Islet precursor cell (in vitro differentiated cells): Measurements from ENCODE around the gene POLDIP3.
"Not testable (repeated sequence)": the region's sequence is repeated elsewhere in the genome, so short reads cannot be mapped to it uniquely, and the experiment has no call there.

Source experiments
- DNase-seq: peaks from one replicate; pipeline ENCODE4 v3.0.0-alpha.2; 2018

Gene POLDIP3

DNA sequence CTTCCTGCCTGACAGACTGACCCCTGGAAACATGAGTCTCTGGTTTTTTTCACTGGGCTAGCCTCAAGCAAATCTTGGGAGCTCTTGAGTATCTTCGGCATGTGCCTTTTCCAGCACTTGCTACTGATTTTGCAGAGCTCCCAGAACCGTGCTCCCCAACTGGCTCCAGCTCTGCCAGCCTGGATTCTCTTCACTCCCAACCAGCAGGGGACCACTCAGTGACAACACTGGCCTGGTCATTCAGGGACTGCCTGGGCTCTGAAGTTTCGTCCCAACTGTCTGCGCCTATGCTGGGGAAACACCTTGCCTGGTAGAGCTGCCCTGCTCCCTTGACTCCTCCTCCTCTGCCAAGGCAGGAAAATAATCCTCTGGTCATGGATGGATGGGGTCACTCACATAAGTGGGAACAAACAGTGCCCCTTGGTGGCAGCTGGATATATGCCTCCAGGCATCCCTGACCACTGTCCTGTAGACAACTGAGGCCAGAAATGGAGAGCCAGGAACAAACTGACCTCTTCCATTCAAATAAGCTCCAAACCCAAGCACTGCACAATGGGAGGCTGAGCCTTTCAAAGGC lies 30.2 kb downstream of the POLDIP3 start:
- DNase-seq, result no peak

DNA sequence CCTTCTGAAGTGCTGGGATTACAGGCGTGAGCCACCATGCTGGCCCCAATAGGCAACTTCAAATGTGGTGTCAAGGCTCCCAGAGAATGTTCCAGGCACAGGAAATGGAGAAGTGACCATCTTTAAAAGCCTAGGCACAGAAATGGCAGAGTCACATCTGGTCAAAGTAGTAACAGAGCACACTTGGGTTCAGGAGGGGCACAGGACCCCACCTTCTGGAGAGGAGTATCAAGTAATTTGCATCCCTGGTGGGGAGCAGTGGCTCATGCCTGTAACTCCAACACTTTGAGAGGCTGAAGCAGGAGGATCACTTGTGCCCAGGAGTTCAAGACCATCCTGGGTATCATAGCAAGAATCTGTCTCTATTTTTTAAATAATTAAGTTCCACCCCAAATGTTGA lies 31.7 kb downstream of the POLDIP3 start:
- no peak for DNase-seq

DNA sequence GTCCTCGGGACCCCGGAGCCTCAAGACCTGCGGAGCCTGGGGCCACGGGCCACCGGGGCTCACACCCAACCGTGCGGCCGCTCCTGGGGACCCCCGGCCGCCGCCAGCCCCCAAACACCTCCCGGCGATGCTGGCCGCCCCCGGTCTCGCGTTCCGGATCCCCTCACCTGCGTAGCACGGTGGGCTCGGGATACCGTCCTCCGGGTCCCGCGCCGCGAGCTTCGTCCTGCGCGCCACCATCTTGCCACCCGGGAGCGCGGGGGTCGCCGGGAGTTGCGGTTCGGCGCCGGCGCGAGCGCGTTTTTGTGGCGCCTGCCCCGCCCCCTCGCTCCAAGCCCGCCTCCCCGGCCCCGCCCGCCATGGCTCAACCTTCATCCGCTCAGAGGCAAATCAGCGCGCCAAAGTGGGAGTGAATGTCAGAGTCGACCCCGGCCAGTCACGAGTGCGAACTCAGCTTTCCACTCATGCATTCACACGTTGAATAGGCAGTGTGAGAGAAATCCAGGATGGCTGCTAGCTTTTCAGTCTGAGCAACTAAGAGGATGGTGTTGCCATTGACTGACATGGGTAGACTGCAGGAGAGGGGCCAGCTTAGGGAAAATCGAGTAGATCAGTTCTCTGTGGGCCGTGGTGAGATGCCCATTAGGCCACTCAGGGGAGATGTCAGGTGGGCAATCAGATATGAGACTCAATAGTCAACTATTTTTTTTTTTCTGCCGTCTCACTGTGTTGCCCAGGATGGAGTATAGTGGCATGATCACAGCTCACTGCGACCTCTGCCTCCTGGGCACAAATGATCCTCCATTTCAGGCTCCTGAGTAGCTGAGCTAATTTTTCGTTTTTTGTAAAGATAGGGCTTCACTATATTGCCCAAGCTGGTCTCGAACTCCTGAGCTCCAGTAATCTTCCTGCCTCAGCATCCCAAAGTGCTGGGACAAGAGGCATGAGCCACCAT lies 32.6 kb downstream of the POLDIP3 start:
- DNase-seq, result peak; percentile 87

DNA sequence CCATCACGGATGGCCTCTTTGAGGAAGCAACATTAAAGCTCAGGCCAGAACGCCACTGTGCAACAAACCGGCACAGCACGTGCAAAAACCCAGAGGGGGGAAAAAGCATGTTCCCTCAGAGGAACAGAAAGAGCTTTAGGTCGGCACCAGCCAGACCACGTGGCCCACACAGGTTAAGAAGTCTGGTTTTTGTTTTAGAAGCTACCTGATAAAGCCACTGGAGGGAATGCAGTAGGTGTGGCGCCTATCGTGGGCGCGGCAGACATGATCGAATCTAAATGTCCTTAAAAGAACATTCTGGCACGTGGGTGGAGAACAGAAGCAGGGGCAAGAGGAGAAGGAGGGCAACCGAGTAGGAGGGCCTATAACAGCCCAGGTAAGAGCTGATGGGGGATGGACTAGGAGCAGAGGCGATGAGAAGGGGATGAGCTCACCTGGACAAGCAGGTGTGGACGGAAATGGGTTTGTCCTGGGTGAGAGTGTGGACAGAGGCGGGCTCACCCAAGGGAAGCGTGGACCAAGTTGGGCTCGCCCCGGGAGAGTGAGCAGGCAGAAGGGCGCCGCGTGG lies 33.4 kb downstream of the POLDIP3 start:
- not testable (repeated sequence) for DNase-seq

DNA sequence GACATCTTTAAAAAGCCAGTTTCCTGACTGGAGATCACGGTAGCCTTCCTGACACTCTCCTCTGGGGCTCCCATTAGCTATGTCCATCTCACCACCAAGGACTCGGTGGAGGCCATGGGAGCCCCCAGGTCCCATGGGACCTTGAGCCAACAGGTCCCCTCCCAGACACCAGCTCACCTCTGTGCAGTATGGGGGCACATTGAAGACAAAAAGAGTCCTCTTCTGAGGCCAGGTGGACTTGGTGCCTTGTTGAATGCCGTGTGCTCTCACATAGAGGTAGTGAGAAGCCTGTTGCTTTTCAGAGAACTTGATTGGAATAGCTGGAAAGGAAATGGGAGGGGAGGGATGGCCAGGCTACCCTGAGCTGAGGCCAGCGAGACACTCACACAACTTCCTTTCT lies 34.6 kb downstream of the POLDIP3 start:
- not testable (repeated sequence) for DNase-seq

DNA sequence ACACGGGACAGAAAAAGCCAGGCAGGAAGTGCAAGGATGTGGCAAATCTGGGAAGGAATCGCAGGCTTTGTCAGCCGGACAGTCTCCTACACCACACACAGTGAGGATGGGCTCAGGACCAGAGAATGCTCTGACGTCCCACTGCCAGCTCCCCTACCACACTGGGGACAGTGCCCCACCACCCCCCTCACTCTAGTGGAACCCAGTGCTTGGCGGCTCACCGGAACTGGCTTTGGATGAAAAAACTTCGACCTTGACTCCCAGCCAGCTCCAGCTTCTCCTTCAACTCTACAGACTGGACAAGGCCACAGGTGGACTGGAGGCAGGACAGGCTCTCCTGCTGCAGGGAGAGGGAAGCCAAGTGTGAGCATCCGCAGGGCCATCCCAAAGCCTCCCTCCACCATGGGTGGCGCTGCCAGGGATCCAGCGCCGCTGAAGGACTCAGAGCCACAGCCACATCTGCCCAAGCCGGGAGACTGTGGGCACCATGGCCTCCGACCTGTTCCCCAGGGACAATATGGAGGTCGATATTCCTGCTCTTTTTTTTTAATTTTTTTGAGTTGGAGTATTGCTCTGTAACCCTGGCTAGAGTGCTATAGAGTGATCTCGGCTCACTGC lies 37.0 kb downstream of the POLDIP3 start:
- no peak for DNase-seq

DNA sequence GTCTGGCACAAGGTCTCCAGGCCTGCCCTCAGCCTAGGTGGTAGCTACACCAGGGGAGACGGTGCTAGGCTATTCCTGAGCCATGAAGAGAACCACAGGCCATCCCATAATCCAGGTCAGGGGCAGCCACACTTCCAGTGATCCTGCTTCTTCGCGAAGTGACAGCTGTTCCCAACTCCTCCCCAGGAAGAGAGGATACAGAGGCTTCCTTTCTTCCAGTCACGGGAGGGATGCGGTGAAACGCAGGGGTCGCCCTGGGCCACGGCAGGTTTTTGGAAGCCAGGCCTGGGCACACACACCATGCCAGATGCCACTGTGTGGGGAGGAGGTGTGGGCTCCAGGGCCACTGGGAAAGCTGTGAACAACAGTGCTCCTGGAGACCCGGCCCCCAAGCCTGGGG lies 37.5 kb downstream of the POLDIP3 start:
- not testable (repeated sequence) for DNase-seq

DNA sequence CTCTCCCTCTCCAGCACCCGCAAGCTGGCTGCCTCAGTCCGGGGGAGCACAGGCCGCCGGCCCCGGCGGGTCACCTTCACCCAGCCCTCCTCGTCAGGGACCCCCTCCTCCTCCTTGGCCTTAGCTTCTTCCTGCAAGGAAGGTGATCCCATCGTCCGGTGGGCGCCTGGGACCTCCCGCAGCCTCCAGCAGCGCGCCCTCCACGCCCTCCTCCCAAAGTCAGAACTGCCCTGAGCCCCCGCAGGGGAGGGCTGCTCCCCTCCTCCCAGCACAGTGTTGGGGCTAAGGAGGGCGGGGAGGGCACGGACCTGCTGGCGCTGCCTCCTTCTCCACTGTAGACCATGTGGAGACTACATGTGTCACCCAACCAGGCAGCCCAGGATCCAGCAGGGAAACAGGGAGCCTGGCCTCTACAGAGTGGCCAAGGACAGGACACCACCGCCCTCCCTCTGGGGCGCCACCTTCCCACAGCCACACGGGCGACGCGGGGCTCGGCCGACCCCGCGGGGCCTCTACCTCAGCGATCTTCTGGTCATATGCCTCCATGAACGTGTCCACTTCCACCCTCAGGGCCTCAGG lies 38.6 kb downstream of the POLDIP3 start:
- DNase-seq, result not testable (repeated sequence)

DNA sequence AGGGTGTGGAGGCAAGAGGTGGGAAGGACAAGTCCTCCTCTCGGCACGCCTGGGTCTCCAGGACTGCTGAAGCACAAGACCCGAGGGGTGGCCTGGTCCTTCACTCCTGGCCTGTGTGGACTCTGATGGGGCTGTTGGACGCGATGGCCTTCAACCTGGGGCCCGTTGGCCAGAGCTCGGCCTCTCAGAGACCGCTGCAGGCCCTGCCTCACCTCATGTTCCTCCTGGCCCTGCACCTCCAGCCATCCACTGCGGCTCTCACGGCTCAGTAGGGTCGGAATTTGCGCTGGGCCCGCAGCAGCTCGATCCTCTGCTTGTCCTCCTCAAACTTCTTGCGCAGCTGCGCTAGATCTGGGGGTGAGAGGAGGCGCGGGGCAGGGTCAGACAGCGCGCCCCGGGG lies 40.2 kb downstream of the POLDIP3 start:
- not testable (repeated sequence) for DNase-seq

DNA sequence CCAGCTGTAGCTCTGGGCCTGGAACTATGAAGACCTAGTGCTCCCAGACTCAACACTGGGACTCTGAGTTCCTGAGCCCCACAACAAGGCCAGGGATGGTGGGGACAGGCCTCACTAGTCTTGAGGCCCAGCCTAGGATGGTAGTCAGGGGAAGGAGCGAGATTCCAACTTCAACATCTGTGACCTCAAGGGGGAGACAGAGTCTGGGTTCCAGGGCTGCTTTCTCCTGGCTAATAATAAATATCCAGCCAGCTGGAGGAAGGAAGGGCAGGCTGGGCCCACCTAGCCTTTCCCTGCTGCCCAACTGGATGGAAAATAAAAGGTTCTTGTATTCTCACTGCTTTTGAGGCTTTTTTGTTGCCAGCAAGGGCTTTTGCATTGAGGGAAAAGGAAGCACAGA lies 40.6 kb downstream of the POLDIP3 start:
- DNase-seq, result not testable (repeated sequence)

DNA sequence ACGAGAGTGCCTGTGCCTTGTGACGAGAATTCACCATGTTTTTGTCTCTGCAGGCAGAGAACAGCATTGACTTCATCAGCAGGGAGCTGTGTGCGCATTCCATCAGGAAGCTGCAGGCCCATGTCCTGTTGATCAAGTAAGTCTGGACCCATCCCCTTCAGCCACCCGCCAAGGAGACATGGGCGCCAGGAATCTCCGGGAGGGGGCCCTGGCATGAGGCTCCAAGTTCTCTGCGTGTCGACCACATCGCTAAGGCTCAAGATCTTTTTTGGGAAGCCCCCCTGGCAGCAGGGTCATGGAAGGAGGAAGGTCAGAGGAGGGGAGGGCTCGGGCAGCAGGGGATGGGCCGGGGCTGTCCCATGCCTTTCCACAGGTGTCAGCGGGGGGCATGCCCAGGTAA lies 43.6 kb downstream of the POLDIP3 start:
- DNase-seq, result not testable (repeated sequence)

DNA sequence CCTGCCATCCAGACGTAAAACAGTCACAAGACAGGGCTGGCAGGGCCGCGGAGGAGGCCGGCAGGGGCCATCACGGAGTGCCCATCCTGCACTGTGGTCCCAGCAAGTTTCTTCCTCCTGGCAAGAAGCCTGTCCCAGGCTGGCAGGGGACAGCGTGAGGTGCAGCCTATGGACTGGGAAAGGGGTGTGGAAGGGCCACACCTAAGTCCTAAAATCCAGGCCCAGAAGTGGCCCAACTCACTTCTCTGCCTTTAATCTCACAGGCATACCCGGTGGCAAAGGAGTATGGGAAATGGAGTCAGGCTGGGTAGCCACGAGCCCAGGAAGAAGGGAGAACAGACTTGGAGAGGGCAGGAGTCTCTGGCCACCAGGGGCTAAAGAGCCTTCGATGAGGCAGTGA lies 44.1 kb downstream of the POLDIP3 start:
- not testable (repeated sequence) for DNase-seq

DNA sequence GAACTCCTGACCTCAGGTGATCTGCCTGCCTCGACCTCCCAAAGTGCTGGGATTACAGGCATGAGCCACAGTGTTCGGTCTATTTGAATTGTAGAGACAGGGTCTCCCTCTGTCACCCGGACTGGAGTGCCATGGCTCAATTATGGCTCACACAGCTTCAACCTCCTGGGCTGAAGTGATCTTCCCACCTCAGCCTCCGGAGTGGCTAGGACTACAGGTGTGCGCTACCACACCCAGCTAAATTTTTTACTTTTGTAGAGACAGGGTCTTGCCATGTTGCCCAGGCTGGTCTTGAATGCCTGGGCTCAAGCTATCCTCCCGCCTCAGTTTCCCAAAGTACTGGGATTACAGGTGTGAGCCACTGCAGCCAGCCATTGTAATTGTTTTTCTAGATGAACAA lies 46.7 kb downstream of the POLDIP3 start:
- DNase-seq, result not testable (repeated sequence)

DNA sequence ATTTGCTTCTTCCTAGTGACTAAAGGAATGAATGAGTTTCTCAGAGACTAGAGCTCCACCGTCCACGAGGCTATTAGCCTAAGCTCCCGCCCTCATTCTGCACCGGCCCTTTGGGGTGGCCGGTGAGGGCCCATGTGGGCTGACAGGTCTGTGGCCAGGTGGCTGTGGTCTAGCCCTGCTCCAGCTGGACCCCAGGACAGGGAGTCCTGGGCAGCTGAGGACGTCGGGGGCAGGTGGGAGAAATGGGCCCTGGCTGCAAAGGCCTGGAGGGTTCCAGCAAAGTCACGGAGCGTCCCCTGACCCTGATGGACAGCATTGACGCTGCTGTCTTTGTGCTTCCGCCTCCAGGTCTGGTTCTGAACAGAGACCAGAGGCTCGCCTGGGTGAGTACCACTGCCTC lies 48.7 kb downstream of the POLDIP3 start:
- DNase-seq, result no peak

DNA sequence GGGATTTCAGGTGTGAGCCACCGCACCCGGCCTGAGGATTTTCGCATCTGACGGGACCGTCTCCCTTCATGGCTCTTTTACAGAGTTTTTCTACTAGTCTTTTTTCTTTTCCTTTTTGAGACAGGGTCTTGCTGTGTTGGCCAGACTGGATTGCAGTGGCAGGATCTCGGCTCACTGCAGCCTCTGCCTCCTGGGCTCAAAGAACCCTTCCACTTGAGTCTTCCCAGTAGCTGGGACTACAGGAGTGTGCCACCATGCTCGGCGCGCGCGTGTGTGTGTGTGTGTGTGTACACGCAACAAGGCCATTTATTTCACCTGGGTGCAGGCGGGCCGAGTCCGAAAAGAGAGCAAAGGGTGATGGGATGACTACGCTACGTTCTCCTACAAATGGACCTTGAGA lies 50.0 kb downstream of the POLDIP3 start:
- DNase-seq, result no peak

DNA sequence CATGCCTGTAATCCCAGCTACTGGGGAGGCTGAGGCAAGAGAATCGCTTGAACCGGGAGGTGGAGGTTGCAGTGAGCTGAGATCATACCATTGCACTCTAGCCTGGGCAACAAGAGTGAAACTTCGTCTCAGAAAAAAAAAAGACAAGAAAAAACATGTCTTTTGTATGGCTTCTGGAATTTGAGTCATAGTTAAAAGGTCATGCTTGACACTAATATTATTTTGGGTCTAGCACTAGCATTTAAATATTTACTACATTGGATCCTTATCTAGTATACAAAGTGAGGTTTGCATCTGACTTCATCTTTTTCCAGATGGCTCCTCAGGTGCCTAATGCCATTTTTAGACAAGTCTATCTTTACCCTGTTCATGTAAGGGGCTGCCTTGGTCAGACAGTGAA lies 50.7 kb downstream of the POLDIP3 start:
- not testable (repeated sequence) for DNase-seq

DNA sequence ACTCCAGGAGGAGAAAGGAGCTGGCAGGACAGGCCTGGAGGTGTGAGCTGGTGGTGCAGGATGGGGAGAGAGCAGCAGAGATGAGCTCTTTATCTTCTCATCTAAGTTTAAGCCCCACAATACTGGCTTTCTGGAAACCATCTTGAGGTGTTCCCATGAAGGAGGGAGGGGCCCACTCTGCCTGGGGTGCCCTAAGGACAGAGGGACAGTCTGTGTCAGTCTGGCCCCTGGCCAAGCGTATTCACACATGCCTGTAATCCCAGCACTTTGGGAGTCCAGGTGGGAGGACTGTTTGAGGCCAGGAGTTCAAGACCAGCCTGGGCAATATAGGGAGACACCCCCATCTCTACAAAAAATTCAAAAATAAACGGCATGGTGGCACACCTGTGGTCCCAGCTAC lies 52.0 kb downstream of the POLDIP3 start:
- no peak for DNase-seq

DNA sequence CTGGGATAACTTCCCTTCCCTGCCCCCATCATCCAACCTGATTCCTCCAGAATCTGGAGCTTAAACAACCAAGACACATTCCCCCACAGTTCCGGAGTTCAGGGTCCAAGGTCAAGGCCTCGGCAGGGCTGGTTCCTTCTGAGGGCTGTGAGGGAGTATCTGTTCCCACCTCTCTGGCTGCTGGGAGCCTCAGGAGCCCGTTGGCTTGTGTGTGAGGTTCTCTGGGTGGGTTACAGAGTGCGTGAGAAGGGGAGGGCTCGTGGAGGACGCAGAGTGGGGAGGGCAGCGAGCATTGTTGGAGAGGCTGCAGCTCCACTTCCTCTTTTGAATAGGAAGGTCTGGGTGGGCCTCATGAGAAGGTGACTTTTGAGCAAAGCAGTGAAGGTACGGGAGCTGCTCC lies 52.4 kb downstream of the POLDIP3 start:
- DNase-seq, result no peak

DNA sequence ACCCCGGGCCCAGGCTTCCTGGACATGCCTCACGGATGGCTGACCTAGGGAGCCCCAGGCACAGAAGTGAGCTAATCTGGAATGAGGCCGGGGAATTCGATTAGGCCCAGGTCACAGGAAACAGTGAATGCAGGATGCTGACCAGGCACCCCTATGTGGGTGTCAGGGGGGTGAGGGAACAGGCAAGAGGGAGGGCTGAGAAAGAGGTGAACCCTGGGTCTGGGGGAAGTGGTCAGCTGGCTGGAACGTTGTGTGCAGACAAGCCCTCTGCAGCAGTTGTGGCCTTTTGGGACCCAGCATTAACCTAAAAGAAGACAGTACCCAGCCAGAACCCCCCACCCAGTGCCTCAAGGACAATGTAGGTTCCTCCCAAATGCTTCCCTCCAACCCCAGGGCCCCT lies 52.8 kb downstream of the POLDIP3 start:
- no peak for DNase-seq

DNA sequence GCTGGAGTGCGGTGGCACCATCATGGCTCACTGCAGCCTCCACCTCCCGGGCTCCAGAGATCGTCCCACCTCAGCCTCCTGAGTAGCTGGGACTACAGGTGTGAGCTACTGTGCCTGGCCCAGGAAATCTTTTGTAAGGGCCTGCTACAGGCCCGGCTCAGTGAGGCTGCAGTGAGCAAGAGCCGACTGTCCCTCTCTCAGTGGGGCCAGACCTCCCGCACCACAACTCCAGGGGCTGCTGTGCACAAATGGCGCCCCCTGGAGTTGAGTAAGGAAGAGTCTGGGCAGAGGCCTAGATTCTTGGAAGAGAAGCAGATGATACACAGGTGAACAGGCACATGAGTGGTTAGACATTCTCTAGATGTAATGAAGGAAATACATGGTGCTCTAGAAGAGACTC lies 53.9 kb downstream of the POLDIP3 start:
- DNase-seq, result peak; percentile 75

DNA sequence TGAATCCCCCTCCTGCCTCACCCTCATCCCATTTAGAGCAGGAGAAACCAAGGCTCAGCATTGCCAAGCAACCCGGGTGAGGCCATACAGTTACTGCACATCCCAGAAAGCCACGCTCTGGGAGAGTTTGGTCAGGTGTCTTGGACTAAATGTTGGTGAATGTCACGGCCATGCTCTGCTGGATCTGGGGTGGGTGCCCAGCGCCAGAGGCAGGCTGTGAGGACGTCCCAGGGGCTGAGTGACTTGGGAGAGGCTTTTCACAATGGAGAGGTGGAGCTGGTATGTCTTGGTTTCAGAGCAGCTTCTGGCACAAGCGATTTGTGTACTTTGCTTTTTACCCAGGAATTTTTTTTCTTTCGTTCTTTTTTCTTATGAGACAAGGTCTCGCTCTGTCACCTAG lies 54.3 kb downstream of the POLDIP3 start:
- no peak for DNase-seq

DNA sequence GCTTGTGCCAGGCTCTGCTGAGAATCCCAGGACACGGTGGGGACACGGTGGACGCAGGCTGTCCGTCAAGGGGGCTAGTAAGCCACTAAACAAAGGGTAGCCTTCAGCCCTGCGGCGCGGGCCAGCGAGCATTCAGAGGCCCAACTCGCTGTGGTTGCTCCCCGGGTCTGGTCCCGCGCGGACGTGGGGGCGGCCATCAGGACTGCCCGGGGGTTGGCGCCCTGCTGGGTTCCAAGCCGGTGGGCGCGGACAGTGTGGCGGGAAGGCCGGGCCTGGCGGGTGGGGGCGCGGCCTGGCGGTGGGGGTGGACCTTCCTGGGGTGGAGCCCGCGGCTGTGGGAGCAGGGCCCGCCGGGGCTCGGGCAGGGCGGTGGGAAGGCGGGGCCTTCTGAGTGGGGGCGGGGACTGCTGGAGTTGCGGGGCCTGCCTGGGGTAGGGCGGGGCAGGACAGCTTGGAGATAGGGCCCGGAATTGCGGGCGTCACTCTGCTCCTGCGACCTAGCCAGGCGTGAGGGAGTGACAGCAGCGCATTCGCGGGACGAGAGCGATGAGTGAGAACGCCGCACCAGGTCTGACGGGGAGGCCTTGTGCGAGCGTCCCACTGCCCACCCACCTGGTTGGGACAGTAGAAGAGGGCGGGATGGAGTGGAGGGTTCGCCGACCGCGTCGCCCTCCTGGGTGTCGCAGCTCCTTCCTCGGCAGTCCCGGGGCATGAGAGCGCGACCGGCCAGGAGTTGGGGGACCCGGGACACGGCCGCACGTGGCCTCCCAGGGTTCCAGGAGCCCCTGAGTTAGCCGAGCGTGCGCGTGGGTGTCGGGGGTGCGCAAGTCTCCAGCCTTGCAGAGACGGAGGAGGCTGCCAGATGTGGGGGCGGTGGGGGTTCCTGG lies 61.0 kb downstream of the POLDIP3 start, which contains the start of gene SERHL2:
Gene SERHL2, plus strand, starts transcription at position 482 of the 887 bp plus-strand sequence. Its CDS starts 65 bp downstream, at position 547.
- peak; percentile 98 for DNase-seq
